Stimulated activated CD4-positive, alpha-beta T cell treated with anti-CD3 and anti-CD28 coated beads, Interleukin-12 subunit alpha, Interleukin-12 subunit beta, amount 100 ng/mL, for 24 hours (primary cell): Measurements from ENCODE around the gene TCF20.

Source experiments
- DNase-seq, 2 experiments: peaks; one replicate each; pipeline ENCODE4 v3.0.0-alpha.2; 2020; ENCODE audit warnings: low read depth in 2 of 2

TCF20 gene

GRCh38 chr22:42300259-42301076, 30.0 kb upstream of the TCF20 start:
- DNase-seq, result no peak

- peak in 1 of 2 experiments; percentile 31 for DNase-seq
These were observed 29.3 kb upstream of the TCF20 start for GRCh38 chr22:42299586-42300258.

GRCh38 chr22:42298746-42299145, 28.3 kb upstream of the TCF20 start:
- DNase-seq, result no peak

GRCh38 chr22:42297778-42298177, 27.3 kb upstream of the TCF20 start:
- DNase-seq, result no peak

GRCh38 chr22:42296883-42297282, 26.4 kb upstream of the TCF20 start:
- no peak for DNase-seq

- no peak for DNase-seq
These were observed 26.0 kb upstream of the TCF20 start for GRCh38 chr22:42296381-42296853.

GRCh38 chr22:42294034-42294985, 23.9 kb upstream of the TCF20 start:
- DNase-seq, result no peak

- no peak for DNase-seq
These were observed 22.5 kb upstream of the TCF20 start for GRCh38 chr22:42292732-42293520.

- no peak for DNase-seq
These were observed 20.8 kb upstream of the TCF20 start for GRCh38 chr22:42291287-42291686.

- no peak for DNase-seq
These were observed 19.5 kb upstream of the TCF20 start for GRCh38 chr22:42289671-42290541.

GRCh38 chr22:42288791-42289190, 18.3 kb upstream of the TCF20 start:
- DNase-seq, result no peak

- DNase-seq, result no peak
These were observed 16.9 kb upstream of the TCF20 start for GRCh38 chr22:42287174-42287890.

GRCh38 chr22:42286205-42286604, 15.8 kb upstream of the TCF20 start:
- no peak for DNase-seq

- no peak for DNase-seq
These were observed 15.2 kb upstream of the TCF20 start for GRCh38 chr22:42285604-42286003.

GRCh38 chr22:42284643-42285181, 14.3 kb upstream of the TCF20 start:
- no peak for DNase-seq

GRCh38 chr22:42284202-42284591, 13.7 kb upstream of the TCF20 start:
- DNase-seq, result no peak

- DNase-seq, result peak in 1 of 2 experiments; percentile 23
These were observed 13.1 kb upstream of the TCF20 start for GRCh38 chr22:42283278-42284201.

- DNase-seq, result no peak
These were observed 12.5 kb upstream of the TCF20 start for GRCh38 chr22:42282943-42283277.
